HG03457 (cell line): ENCODE results near the gene DNAJB6.

Experiments used
- ATAC-seq: cut with Tn5 transposase; IDR thresholded peaks from one replicate; pipeline ENCODE4 v1.9.1; 2021; ENCODE audit warnings: moderate number of reproducible peaks; ENCODE audit not compliant: unreplicated experiment

The DNAJB6 gene

DNA sequence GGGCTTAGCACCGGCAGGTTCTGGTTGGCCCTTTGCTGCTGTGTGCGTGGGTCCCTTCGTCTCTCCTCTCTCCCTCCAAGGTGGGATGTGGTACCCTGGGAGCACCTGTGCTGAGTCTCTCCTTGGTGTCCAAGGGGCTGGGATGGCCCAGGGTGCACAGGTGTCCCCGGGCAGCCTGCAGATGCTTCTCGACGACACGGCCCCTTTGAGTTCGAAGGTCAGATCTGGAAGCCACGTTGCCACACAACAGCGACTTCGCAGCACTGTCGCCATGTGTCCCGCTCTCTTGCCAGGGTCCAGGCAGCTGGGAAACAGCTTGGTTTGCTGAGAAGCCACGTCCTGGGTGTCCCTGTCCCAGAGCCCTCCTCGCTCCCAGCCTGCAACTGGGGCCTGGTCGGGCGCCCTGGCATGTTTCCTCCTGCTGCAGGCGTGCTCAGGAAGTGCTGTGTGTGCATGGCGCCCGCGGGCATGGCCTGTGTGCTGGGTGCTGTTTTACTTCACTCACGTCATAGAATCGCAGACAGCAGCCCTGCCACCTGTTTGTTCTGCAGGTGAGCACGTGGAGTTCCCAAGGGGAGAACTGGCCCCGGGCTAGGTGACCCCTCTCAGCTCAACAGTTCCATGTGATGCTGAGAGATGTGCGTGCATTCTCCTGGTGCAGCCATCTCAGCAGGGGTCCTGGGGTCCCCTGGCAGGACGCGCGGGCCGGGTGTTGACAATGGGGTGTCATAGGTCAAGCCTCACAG, 70.9 kb downstream of the DNAJB6 start:
- ATAC-seq, result no peak

DNA sequence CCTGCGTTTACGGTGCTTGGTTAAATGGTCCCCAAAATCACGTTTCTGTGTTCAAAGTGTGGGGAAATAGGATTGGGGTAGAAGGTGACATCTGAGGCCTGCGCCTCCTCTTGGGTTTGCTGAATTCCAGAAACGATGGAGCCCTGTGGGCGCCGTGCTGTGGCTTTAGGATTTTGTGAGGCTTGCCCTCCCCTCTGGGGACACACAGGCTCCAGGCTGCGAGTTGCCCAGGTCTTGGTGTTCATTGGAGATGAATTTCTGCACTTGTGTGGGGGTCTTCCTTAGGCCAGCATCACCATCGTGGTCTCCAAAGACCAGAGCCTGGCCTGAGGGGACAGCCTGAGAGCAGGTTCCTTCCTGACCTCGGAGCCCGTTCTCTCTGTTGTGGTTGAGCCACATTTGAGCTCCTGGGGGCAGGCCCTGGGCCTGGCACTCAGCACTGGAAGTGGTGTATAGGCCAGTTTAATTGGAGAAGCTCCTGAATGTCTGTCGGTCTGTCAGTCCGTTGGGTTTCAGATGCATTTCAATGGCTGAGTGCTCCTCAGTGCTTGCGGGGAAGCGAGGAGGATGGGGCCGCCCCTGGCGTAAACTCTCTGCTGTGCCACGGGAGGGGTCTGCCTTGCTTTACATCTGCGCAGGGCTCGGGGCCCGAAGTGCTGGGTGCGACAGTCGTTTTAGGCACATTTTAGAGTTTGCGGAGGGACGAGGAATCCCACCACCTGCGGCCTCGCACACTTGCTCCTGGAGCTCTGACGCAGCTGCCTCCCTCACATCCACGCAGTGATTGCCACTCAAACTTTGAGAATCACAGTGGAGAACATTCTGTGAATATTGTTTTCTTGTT, 71.7 kb downstream of the DNAJB6 start:
- no peak for ATAC-seq

DNA sequence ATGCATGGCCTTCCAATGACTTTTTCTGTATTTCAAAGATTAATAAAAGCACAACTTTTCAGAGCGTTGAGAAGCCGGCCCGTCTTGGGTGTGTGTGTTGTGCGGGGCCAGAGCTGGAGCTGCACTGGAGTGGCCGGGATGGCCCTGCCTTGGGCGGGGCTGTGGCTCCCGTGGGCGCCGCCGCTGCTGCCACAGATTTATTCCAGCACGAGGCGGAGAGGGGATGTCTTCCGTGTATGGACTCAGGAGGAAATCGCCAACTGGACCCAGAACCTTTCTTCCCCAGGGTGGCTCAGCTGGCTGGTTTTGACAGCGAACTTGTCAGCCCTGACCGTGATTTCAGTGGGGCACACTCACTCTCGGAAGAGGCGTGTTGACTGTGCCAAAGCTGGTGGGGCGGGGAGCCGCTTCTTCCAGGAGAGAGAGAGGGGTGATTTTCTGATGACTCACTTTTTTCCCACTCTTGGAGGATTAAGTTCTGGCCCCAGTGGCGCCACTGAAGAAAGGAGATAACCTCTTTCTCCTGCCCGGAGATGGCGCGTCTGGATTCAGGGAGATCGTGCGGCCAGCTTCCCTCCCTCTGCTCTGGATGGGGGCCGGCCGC, 72.4 kb downstream of the DNAJB6 start:
- ATAC-seq, result no peak

DNA sequence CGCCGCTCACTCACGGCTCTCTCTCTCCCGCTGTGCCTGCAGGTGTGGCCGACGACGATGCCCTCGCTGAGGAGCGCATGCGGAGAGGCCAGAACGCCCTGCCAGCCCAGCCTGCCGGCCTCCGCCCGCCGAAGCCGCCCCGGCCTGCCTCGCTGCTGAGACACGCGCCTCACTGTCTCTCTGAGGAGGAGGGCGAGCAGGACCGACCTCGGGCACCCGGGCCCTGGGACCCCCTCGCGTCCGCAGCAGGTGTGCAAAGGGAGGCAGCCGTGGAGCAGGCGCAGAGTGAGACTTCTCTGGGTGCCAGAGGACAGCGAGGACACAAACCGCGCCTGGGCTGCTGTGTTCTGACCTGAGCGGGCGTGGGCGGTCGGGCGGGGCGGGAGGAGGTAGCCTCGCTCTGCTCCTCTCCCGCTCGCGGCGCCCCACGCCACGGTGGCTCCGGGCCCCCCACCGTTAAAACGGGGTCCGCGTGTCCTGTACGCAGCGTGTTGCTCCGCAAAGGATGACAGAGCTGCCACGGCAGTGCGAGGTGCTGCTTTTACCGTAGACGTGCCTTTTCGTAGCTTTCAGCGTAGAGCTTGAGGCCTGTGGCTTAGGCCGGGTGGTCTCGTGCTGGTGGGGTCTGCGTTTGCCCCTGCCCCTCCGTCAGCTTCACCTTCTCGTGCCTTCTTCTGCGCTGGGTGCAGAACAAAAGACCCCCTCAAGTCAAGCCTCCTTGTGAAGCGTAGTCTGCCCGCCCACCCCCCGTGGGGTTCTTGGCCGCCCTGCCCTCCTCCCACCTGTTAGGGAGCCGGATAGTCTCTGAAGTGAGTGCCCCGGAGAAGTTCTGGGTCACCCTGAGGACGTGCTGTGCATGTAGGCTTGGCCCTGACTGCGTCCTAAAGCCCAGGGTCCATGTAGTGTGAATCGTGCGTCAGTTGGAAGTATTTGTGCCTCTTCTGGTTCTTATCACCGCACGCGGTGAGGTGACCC, 73.2 kb downstream of the DNAJB6 start:
- ATAC-seq, result no peak

DNA sequence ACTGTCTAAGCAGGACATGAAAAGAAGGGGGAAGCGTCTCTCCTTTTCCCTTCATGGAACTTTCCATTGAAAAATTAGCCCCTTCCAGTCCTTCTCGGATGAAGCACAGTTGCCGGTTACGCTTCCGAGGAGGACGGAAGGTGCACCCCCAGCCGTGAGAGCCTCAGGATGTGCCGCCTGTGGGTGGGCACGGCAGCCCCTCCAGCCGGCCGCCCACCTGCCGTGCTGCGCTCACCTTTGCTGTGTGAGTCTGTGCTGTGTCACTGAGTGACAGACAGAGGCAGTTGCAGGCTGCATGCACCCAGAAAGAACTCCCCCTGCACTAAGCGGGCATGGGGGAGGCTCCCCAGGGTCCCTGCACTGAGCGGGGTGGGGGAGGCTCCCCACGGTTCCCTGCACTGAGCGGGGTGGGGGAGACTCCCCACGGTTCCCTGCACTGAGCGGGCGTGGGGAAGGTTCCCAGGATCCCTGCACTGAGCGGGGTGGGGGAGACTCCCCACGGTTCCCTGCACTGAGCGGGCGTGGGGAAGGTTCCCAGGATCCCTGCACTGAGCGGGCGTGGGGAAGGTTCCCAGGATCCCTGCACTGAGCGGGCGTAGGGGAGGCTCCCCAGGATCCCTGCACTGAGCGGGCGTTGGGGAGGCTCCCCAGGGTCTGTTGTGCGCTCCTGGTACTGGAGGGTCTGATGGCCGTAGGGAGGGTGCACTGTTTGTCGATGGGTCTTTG, 74.2 kb downstream of the DNAJB6 start:
- no peak for ATAC-seq

DNA sequence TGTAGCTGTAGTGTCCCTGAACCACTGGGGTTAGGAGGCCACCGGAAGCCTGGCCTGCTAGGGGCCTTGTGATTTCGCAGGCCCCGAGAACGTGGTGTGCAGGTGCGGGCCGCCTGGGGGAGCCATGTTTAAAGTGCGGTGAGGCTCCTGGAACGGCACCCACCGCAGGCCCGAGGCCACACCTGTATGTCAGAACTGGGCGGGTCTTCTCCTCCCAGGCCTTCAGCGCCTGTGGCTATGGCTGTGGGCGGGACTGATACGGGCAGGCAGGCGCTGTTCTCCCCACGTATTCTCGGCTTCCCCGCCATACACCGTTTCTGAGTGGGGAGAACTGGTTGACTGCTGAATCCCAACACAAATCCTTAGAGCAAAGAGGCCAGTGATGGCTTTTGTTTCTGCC, 74.8 kb downstream of the DNAJB6 start:
- no peak for ATAC-seq

DNA sequence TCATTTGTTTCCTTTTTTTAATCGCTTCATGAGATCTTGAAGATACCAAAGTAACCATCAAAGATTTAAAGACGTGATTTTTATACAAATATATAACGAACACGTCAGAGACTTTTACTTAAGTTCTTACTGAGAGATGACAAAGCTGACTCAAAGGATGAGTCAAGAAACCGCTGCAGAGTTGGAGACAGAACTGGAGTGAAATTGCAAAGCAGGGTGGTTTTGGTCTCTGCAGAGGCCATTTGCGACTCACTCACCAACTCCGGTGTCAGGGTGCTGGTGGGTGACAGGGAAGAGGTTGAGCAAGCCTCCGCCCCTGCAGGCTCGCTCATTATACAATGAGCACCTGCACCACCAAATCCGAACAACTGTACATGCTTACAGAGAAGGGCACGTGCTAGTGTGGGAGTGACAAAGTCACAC, 75.2 kb downstream of the DNAJB6 start:
- ATAC-seq, result no peak

DNA sequence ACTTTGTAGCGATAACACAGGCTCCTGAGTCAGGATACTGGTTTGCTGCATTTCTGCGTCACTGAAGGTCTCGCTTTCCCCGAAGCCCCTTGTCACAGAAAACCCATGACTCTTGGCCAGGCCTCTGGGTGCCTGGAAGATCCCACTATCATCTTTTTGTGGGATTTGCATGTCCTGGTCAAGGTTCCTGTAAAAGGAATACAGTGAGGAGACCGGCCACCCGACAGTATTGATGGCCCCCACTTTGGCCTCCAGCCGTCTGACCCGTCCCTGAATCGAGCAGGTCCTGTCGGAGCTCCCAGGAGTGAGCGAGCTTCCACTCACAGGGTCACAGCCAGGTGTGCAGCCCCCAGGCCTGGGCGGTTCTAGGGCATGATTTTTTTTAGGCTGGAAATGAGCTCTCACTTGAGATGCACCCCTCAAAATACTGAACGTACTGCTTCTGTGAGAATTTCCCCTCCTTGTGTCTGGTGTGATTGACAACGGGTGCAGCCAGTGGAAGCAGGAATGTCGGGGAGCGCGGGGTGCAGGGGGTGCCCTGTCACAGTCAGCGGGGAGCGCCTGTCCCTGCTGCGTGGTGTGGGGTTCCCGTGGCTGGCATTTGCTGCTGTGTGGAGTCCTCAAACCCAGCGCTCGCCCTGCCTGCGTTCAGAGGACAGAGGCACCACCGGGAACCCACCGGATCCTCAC, 75.8 kb downstream of the DNAJB6 start:
- no peak for ATAC-seq

DNA sequence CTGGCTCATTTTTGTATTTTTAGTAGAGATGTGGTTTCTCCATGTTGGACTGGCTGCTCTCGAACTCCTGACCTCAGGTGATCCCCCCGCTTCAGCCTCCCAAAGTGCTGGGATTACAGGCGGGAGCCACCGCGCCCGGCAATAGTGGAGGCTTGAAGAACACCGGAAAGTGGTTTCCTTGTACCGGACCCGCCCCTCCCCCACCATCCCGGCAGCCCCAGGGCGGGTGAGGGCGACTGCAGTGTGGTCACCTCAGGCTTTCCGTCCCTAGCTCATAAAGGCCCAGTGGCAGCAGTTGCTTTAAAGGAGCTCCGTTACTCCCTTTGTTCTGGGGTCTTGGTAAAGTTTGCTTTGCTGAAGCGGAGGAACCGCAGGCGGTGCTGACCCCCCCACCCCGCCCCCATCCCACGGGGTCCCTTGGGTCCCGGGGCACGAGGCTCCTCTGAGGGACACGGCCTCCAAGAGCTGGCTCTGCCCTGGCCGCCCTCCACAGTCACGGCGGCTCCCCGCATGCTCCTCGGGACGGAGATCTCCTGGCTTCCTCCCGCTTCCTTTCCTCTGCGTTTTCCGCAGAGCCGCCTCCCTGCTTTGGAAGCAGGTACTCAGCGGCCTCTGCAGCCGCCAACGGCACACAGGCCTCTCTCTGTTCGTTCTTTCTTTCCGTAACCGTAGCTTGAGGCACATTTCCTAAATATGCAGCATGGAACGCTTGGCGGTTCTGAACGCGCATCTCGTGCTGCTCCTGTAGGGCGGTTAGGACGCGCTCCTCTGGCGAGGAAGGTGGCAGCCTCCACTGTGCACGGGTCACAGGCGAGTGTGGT, 77.3 kb downstream of the DNAJB6 start:
- no peak for ATAC-seq

DNA sequence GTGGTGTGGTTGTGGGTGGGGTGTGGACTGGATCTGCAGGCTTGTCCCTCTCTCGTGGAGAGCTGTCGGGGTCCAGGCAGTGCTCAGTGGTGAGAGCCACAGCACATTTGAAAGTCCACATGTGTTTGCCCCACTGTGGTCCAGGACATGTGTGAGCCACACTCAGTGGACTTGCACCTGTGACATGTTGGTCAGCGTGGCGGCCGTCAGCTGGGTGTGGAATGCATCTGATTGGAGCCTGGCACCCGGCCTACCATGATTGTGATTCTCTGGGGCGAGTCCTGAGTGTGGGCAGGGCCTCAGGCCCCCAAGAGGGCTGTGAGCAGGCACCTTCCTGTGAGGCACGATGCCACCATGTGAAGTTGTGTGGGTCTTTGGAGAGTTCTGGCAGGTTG, 77.9 kb downstream of the DNAJB6 start:
- no peak for ATAC-seq

DNA sequence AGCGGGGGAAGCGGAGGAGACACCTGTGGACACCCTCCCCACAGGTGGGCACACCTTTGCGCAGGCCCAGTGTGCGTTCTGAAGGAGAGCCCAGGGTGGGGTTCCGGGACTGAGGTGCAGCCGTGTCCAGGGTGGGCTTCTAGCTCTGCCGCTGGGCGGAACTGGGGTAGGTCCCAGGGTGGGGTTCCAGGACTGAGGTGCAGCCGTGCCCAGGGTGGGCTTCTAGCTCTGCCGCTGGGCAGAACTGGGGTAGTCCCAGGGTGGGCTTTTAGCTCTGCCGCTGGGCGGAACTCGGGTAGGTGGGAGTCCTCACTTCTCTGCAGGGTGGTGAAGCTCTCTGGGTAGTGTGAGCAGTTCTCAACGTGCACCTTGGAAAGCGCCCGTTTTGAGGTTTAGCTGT, 78.7 kb downstream of the DNAJB6 start:
- ATAC-seq, result no peak

DNA sequence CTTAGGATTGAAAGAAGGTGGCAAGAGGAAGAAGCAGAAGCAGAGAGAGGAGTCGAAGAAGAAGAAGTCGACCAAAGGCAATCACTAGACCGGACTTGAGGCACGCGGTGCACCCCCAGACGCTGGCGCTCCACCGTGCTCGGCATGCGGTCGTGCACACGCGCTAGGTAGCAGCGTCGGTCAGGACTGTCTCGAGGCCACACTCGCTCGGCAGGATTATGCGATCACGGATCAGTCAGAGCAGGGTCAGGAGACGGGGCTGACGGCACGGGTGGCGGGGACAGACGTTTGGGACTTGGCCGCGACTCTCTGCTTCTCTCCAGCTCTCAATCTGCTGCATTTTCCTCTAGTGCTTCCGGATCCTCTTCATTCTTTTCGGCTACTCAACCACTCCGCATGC, 79.2 kb downstream of the DNAJB6 start:
- no peak for ATAC-seq

DNA sequence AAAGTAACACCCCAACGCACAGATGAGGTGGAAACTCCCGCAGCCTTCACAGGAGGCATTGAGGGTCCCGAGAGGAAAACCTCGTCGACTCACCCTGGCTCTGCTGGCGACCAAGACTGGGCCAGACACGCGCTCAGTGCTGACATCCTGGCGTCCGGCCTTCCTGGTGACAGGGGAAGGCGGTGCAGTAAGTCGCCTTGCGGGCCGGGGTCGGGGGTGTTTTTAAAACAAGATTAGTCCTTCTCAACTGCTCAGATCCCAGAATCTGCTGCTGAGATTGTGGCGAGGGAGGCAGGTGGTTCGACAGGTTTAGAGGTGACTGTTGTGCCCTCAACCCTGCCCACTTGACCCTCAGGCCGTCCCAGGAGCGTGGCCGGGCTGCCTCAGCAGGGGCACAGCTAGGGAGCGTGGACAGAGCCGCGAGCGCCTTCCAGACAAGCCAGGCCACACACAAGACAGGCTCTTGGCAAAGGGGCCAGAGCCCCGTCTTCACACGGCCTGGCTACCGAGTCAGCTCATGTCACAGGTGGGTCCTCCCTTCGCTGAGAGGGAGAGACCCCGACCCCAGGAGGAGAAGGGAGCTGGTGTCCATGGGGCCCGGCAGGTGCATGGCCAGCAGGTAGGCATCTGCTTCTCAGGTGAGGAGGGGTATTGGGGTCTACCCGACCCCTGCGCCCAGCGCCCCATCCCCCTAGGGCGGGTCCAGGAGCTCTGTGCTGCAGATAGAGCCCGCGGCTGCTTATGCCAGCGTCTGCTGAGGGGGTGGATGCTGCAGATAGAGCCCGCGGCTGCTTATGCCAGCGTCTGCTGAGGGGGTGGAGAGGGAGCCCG, 81.6 kb downstream of the DNAJB6 start:
- no peak for ATAC-seq

DNA sequence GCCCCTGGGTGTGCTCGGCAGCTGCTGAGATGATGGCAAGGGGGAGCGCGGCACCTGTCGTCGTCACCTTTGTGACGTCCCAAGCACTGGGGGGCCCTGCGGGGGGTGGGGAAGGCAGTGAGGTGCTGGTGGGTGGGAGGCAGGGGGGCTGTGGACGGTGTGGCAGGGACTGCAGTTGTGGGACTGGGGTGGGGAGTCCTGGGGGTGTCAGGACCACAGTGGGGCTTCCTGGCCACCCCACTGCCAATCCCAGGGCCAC, 82.2 kb downstream of the DNAJB6 start:
- no peak for ATAC-seq

DNA sequence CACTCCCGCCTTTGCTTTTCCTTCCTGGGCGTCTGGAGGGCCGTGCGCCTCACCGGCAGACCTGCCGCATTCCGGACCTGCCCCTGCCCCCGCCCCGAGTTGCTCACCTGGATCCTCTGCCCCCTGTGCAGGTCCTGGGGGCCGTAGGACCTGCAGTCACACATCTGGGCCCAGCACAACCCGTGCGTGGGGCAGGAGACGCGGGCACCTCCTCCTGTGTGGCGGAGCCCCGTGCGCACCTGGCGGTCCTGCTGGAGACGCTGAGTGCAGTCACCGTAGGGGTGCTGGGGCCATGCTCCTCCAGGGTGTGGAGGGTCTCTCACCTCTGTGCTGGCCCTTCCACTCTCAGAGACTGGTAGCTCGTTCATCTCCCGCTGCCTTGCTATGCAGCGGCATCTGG, 85.5 kb downstream of the DNAJB6 start:
- ATAC-seq, result no peak

DNA sequence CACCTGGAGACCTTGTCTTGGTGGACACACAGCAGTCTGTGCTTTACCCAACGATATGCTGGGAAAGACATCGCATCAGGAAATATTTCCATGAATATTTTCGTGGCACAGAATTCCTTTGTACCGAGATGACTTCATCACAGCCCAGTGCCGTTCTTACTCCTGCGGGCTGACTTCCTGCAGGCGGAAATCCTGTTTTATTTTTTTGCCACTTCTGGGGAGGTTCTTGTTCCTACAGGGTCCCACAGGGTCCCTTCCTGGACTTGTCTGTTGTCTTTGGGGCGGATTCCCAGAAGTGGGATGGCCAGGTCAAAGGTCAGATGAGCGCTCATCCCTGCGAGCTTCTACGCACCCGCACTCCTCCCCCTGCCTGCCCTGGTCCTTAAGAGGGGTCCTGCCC, 86.5 kb downstream of the DNAJB6 start:
- no peak for ATAC-seq

DNA sequence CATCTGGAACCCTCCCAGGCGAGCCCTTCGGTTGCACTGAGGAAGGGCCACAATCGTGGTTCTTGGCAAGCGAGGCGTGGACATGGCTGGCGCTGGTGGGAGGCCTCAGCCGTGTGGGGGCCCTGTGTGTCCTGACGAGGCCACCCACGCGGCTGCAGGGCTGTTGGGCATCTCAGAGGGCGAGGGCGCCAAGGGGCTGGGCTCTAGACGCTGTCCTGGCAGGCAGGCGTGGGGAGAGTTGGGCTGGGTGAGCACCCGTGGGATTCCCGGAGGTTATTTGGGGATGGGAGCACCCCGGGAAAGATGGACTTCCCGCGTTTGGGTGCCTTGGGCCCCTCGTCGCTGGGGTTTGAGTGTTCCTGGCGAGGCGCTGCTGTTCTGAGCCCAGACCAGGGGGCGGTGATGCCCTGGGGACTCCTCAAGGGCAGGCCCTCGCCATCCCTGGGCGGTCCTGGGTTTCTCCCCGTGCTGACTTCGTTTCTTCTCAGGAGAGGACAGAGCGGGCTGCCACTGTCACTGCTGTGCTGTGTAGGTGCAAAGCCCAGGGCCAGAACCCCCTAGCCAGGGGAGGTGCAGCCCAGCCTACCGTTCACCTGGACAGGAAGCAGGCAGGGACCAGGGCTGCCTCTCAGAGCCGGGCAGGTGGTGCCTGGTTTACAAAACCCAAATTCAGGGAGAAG, 87.2 kb downstream of the DNAJB6 start:
- ATAC-seq, result no peak
